ENCODE results near the gene MICB.
A peak's percentile ranks its signal among the peaks of the same experiment; 100 is the strongest.
"Not testable (repeated sequence)": the region's sequence is repeated elsewhere in the genome, so short reads cannot be mapped to it uniquely, and the experiment has no call there.

Gene MICB

GRCh38 chr6:31541059-31541657, 43.2 kb downstream of the MICB start:
- peak; percentile 48 for DNase-seq (ENCODE audit: low spot score)

- DNase-seq (ENCODE audit: low spot score): peak; percentile 96
Measured at GRCh38 chr6:31541658-31542521, 43.9 kb downstream of the MICB start, which contains the start of gene DDX39B. Gene DDX39B, minus strand, starts transcription at chr6:31542003. Its CDS starts 1,471 bp downstream, at chr6:31540532.

- no peak for DNase-seq (ENCODE audit: low spot score)
Measured at GRCh38 chr6:31543639-31544038, 45.7 kb downstream of the MICB start.

GRCh38 chr6:31544676-31545075, 46.7 kb downstream of the MICB start:
- no peak for DNase-seq (ENCODE audit: low spot score)

- DNase-seq (ENCODE audit: low spot score): no peak
Measured at GRCh38 chr6:31545291-31545690, 47.3 kb downstream of the MICB start.

- peak; percentile 82 for DNase-seq (ENCODE audit: low spot score)
Measured at GRCh38 chr6:31546339-31546957, 48.5 kb downstream of the MICB start, which contains the start of gene ATP6V1G2. Gene ATP6V1G2, minus strand, starts transcription at chr6:31546608. Its CDS starts 49 bp downstream, at chr6:31546559.

GRCh38 chr6:31546958-31547726, 49.2 kb downstream of the MICB start, which contains the start of gene NFKBIL1:
Gene NFKBIL1, plus strand, starts transcription at chr6:31547608. Its CDS starts 87 bp downstream, at chr6:31547695.
- peak; percentile 93 for DNase-seq (ENCODE audit: low spot score)

GRCh38 chr6:31547727-31548543, 50.0 kb downstream of the MICB start:
- DNase-seq (ENCODE audit: low spot score): no peak

GRCh38 chr6:31548544-31548873, 50.6 kb downstream of the MICB start:
- DNase-seq (ENCODE audit: low spot score): no peak

- DNase-seq (ENCODE audit: low spot score): not testable (repeated sequence)
Measured at GRCh38 chr6:31551371-31551770, 53.4 kb downstream of the MICB start.

- DNase-seq (ENCODE audit: low spot score): no peak
Measured at GRCh38 chr6:31556307-31556706, 58.4 kb downstream of the MICB start.

- no peak for DNase-seq (ENCODE audit: low spot score)
Measured at GRCh38 chr6:31557443-31558317, 59.7 kb downstream of the MICB start.

GRCh38 chr6:31558318-31558625, 60.3 kb downstream of the MICB start:
- DNase-seq (ENCODE audit: low spot score): no peak

- no peak for DNase-seq (ENCODE audit: low spot score)
Measured at GRCh38 chr6:31558631-31559500, 60.9 kb downstream of the MICB start.

- DNase-seq (ENCODE audit: low spot score): no peak
Measured at GRCh38 chr6:31559606-31559957, 61.6 kb downstream of the MICB start.

GRCh38 chr6:31559958-31560696, 62.2 kb downstream of the MICB start:
- peak; percentile 74 for DNase-seq (ENCODE audit: low spot score)

GRCh38 chr6:31560697-31561058, 62.7 kb downstream of the MICB start:
- DNase-seq (ENCODE audit: low spot score): no peak

Data from AG08396 (cell line).